Keratinocyte (primary cell): ENCODE data around the gene ZDHHC3.

ENCODE experiments used
- EZH2 ChIP-seq: IDR thresholded peaks from one replicate; pipeline ENCODE4 v1.6.1; 2012; ENCODE audit warnings: inconsistent platforms, mild to moderate bottlenecking, low read length, moderate library complexity
- TF ChIP-seq, protein P1 (sequence below), 3 experiments: IDR thresholded peaks in 1 of 3; conservative IDR thresholded peaks in 1 of 3; optimal IDR thresholded peaks in 1 of 3; 2 replicates in 2 of 3; 3 replicates in 1 of 3; pipeline versions ENCODE3 to v1.5.1; 2011; ENCODE audit warnings: low read length in 3 of 3, mild to moderate bottlenecking in 3 of 3, moderate library complexity in 2 of 3, control low read depth in 1 of 3, inconsistent platforms in 1 of 3; ENCODE audit not compliant: insufficient read depth in 2 of 3; ENCODE audit errors: extremely low read depth in 1 of 3

DNA sequence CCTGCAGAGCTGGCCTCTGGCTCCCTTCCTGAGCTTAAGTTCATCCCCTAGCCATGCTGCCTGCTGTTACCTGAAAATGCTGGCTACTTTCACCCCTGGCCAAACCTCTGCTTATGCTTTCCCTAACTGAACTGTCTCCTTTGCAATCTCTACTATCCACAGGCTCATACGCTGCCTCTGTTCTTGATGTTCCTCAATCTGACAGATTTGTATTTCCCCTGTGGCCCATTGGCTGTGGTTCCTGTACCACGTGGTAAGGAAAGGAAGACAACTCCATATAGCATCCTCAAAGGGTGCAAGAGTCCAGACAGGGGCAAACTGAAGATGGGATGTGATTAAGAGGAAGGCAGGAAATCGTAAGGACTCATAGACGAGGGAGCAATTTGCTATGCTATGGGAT is 68.4 kb downstream of the ZDHHC3 start:
- TF ChIP-seq, protein P1, sequence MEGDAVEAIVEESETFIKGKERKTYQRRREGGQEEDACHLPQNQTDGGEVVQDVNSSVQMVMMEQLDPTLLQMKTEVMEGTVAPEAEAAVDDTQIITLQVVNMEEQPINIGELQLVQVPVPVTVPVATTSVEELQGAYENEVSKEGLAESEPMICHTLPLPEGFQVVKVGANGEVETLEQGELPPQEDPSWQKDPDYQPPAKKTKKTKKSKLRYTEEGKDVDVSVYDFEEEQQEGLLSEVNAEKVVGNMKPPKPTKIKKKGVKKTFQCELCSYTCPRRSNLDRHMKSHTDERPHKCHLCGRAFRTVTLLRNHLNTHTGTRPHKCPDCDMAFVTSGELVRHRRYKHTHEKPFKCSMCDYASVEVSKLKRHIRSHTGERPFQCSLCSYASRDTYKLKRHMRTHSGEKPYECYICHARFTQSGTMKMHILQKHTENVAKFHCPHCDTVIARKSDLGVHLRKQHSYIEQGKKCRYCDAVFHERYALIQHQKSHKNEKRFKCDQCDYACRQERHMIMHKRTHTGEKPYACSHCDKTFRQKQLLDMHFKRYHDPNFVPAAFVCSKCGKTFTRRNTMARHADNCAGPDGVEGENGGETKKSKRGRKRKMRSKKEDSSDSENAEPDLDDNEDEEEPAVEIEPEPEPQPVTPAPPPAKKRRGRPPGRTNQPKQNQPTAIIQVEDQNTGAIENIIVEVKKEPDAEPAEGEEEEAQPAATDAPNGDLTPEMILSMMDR (optimal IDR thresholded peaks at IDR 0.05 in 1 of 3, IDR thresholded peaks at IDR 0.05 in 1 of 3, conservative IDR thresholded peaks at IDR 0.05 in 1 of 3; ENCODE audit: extremely low read depth in 1 of 3, insufficient read depth in 2 of 3, low read length in 3 of 3): no peak
- TF ChIP-seq EZH2: no peak
